Measurements from ENCODE around the gene CATSPER4.
A peak's percentile ranks its signal among the peaks of the same experiment; 100 is the strongest.

The CATSPER4 gene

DNA sequence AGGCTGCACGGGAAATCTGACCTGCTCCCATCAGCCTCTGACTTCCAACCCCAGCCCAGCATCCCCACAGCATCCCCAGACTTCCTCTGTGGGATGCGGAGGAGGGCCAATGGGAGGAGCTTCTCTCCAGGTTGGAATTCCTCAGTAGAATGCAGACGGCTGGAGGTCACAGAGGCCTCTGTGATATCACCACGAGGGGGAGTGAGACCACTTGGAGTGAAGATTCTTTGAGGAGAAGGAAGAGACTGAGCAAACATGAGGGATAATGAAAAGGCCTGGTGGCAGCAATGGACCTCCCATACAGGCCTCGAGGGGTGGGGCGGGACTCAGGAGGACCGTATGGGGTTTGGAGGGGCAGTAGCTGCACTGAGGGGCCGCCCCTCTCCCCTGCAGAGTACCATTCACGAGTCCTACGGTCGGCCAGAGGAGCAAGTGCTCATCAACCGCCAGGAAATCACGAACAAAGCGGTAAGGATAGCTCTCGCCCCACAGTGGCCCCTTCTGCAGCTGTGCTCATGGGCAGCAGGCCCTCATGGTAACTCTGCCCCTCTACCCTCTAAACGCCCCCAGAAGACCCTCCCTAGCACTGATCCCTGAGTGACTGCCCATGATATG lies at the start of gene CATSPER4:
Gene CATSPER4, plus strand, starts transcription at position 230 of the 615 bp plus-strand sequence. Its CDS starts 26 bp downstream, at position 256.
- no peak for DNase-seq

DNA sequence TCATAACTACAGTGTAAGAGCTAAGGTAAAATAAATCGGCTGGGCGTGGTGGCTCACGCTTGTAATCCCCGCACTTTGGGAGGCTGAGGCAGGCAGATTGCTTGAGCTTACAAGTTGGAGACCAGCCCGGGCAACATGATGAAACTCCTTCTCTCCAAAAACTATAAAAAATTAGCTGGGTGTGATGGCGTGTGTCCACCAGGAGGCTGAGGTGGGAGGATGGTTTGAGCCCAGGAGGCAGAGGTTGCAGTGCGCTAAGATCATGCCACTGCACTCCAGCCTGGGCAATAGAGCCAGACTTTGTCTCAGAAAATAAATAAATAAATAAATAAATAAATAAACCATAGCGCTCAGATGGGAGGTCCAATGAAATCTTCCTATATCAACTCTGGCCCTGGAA lies 48.2 kb upstream of the CATSPER4 start:
- no peak for DNase-seq

DNA sequence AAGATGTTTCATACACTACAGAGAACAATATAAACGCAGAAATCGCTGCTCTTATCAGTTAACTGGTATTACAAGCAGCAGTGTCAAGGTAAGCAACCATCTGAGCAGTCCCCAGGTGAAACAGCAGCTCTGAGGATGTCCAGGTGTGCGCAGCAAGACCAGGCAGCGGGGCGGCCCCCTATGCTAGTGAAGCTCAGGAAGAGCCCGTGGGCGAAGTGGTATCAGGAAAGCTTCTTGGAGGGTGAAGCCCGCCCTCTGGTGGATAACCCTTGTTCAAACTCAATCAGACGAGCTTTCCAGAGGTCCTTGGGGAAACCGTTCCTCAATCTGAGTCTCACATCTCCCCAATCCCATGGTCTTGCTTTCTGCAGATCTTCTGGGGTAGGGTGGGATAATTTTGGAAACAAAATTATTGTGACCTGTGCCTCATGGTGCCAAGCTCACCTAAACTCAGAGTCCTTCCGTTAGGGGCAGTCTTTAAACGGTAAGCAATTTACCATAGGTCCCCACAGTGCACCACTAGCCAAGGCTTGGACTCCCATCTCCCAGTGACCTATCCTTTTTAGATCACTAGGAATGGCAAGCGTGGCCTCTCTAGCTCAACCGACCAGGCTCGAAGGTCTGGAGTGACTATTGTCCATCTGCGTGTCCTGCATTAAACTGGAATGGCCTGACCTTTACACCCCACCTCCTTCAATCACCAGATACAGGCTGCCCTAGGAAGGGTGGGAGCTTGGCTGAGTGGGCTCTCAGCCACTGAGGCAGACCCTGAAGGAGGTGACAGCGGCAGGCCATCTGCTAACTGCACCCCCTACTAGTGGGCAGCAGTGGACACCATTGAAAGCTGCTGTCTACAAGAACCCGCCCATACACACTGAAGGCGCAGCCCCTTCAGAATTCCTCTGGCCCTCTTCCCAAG lies 45.1 kb upstream of the CATSPER4 start:
- DNase-seq: peak; percentile 62

DNA sequence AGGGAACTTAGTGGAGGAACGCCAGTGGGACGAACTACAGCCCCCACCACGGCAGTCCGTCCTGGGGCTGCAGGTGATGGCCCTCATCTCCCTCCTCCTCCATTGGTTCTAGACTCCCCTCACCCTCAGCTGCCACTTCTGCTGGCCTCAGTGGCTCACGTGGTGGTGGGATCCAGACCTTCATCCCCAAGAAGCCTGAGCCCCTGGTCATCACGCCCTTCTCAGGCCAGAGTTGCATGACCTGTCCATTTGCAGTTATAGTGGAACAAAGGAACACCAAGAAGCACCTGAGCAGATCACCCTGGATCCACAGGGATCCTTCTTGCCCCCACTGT lies 44.5 kb upstream of the CATSPER4 start:
- DNase-seq: no peak

DNA sequence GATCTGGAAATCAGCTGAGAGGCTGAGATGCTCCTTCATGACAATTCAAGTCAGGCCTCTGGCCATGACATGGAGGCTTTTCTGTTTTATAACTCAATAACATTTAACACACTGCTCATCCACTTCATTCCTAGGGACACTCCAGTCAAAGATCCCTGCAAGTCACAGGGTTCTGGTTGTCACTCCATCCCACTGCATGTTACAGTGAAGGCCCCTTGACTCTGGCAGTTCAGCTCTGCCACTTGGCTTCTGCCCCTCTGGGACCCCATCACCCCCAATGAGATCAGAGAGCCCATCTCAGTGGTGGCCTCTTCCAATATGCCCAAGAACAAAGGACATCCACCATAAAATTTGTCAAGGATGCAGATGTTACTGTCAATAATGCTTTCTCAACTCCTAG lies 41.5 kb upstream of the CATSPER4 start:
- no peak for DNase-seq

DNA sequence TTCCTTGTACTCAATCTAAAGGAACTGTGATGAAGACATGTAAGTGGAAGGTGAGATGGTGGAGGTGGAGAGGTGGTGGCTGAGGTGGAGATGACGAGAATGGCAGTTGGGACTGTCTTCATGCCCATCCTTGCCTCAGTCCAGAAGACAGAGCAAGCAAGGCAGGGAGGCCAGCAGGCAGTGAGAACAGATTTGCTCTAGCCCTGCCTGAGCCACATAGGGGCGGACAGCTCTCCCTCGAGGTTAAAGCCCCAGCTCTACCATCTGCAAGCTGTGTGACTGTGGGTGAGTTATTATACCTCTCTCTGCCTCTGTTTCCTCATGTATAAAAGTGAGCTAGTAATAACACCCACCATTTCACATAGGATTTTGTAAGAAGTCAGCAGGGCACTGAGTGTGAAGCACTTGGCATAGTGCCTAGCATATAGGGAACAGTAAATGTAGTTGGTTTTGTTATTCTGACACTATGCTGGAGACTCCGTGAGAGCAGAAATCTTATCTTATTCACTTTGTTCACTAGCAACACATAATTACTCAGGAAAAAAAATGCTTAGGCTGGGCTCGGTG lies 36.4 kb upstream of the CATSPER4 start:
- no peak for DNase-seq

DNA sequence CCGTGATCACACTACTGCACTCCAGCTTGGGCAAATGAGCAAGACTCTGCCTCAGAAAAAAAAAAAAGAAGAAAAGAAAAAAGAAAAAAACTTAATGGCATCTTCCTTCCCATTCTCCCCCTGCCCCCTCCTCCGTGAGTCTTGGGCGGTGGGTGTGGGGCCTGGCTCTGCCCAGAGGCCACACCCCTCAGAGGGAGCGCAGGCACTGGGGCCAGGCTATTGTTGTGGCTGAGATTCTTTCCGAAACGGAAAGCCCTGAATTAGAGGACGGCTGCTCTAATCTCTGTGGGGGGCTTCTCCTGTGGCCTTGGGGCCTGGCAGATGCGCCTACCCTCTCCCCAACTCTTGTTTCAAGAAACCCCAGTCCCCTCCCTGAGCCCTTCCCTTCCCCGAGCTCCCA lies 35.7 kb upstream of the CATSPER4 start:
- DNase-seq: no peak

DNA sequence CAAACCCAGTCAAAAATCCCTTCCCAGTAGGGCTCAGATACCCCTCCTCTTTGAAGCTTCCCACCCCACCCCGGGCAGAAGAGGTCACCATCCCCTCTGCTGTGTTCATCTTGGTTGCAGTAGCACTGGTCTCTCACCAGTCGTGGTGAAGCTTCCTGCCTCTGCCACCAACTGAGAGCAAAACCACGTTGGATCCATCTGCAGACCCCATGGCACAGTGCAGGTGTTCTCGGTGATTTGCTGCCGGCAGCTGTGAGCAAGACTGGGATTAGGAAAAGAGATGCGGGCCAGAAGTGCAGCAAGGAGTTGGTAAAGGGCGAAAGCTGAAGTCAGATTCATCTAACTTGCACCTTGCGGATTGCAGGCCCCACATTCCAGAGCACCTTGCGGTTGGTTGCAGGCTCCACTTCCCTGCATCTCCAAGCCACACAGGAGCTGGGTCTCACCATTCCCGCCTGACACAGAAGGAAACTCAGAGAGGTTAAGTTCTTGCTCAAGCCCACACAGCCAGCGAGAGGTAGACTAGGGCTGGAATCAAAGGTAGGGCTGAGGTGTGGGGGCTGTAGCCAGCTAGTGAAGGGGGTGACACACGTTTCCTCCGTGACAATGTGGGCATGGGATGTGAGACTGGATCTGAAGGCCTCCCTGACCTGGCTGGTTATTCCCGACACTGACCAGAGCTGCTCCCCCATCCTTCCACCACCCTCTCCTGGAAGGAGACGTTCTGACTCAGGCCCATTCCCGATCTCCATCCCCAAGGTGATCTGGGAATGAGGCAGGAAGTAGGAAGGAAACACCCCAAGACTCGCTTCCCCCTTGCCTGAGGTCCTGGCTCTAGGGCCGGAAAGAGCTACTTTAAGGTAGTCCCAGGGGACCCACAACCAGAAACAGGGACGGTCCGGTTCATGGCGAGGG lies 34.8 kb upstream of the CATSPER4 start:
- DNase-seq: no peak

DNA sequence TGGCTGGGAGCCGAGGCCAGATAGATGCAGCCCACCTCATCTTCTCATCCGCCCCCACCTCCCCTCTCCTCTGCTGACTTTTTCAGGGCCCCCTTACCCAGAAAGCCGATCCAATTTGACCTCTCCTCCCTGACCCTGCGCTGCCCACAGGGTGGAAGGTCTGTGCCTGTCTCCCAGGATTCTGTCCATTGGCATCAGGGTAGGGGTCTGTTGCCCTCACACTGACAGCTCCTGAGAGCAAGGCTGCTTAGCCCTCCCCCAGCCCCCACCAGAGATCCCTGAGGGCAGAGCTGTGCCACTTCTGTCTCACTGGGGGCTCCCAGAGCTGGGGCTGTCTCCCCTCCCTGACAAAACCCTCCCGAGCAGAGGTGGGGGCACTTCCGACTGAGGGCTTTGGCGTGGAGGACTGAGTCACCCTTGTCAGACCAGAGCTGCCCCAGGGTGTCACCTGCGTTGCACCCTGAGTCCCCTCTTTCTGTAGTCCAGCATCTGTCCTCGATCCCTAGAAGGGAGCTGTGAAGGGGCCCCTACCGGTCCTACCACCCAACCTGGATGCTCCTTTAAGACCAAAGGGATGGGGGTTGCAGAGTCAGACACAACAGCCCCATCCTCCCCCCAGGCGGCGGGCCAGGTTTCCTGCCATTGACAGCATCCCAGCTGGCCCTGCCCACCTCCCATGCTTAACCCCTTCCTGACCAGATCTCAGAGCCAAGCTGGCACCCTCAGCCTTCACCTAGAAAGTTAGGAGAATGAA lies 33.9 kb upstream of the CATSPER4 start:
- no peak for DNase-seq

DNA sequence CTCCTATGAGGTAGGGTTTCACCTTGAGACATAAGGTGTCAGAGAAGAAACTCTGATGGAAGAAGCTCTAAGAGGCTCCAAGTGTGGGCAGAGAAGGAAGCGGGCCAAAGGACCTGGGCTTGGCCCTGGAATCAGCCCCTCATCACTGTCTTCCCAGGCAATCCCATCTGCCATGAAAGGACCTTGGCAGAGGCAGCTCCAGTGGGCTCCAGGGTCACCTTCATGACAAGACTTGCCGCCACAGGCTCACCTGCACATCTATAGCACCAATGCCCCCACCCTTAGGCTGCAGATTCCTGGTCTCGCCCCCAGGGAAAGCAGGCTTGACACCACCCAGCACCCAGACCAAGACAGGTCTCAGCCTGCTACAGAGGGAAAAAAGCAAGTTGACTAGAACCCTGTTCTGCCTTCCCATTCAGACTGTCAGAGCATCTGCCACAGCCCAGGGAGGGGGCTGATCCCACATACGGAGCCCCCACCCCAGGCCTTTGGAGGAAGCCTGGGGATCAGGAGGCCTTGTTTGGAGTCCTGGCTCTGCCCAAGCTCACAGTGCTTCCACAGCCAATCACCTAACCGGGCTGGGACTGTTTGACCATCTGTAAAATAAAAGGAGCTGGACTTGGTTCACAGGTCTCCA lies 32.0 kb upstream of the CATSPER4 start:
- DNase-seq: no peak

DNA sequence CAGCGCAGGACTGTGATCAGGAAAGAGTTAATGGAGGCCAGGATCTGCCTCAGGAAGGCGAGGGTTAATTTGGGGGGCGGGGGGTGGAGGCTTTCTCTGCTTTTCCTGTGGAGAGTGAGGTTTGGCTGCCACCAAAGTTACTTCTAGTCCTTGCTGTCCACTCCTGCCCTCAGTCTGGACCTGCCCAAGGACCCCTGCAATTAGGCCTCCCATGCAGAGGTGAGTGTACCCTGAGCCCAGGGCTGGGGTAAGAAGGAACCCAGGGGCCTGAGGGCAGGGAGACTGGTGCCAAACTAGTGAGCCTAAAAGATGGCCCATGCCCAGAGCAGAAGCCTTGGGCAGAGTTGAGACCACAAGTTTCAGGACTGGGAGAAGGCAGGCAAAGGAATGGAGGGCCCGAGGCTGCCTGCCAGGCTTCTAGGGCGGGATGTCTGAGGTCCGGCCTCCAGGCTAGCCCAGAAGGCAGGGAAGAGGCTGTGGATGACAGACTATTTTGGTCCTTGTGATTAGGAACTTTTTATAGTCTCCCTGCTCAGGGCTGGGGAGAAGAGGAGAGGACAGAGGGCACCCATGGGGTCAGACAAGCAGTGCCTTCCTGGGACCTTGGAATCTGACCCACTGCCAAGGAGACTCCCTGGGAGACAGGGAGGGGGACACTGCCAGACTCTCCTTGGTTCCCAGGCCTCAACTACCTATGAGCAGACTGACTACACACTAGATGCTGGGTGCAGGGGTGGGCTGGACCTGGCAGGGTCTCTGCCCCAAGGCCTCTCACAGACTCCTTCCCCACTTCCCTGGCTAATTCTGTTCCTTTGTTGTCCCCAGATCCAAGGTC lies 31.3 kb upstream of the CATSPER4 start, which contains the start of gene FAM110D:
Gene FAM110D, plus strand, starts transcription at position 172 of the 835 bp plus-strand sequence. CDS start 2,213 bp downstream, outside the sequence.
- no peak for DNase-seq

DNA sequence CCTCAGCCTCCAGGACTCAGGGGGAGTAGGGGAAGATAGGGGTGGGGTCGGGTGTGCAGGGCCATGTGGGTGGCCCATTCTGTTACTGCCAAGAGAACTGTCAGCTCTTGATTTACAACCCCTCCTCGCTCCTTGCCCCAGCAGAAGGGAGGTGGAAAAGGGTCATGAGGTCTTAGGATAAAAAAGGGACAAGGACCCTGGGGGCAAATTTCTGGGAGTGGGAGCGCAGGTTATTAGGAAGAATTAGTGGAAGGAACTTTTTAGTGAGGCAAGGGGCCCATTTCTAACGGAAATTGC lies 30.7 kb upstream of the CATSPER4 start:
- no peak for DNase-seq

DNA sequence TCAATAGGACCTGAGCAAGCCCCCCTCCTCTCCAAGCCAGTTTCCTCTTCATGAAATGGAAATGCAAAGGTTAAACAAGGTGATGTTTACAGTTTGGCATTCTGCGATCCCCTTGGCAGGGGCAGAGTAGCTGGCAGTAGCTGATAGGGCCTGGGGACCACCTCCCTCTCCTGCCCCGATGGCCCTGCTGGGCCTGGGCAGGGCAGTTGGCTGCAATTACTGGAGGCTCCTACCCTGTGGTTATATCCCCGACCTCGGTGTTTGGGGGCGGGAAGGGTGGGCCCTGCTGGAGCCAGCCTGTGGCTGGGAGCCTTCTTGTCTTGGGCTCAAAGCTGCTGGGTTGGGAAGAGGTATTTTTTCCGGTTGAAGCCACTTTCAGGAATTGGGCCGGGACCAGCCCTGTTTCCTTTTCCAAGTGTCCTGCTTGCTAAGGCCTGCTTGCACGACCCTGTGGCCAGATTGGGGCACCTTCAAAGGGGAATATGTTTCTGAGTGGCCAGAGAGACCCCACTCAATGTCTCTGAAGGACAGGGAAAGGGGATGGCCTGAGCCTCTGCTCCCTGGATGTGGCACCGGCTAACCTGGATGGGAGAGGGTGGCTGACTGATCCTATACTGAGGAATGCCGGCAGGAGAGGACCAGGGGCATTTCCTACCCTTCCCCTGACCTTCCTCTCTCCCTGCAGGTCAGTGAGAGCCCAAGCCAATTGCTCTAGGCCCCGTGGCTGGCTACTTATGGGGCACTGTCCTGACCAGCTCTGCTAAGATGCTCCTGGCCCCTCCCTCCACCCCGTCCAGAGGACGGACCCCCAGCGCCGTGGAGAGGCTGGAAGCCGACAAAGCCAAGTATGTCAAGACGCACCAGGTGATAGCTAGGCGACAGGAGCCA lies 29.6 kb upstream of the CATSPER4 start:
- DNase-seq: no peak

DNA sequence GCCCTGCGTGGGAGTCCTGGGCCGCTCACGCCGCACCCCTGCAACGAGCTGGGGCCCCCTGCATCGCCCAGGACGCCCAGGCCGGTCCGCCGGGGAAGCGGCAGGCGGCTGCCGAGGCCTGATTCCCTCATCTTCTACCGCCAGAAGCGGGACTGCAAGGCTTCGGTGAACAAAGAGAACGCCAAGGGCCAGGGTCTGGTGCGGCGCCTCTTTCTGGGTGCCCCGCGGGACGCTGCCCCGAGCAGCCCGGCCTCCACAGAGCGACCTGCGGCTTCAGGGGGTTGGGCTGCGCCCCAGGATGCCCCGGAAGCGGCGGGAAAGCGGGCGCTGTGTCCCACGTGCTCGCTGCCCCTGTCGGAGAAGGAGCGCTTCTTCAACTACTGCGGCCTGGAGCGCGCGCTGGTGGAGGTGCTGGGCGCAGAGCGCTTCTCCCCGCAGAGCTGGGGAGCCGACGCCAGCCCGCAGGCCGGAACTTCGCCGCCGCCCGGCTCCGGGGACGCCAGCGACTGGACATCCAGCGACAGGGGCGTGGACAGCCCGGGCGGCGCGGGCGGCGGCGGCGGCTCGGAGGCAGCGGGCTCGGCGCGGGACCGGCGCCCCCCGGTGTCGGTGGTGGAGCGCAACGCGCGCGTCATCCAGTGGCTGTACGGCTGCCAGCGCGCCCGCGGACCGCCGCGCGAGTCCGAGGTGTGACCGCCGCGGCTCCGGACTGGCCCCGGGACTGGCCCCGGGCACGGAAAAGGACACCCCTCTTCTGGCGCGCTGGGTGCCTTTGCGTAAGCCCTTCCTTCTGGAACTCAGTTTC lies 28.8 kb upstream of the CATSPER4 start:
- DNase-seq: peak; percentile 52

DNA sequence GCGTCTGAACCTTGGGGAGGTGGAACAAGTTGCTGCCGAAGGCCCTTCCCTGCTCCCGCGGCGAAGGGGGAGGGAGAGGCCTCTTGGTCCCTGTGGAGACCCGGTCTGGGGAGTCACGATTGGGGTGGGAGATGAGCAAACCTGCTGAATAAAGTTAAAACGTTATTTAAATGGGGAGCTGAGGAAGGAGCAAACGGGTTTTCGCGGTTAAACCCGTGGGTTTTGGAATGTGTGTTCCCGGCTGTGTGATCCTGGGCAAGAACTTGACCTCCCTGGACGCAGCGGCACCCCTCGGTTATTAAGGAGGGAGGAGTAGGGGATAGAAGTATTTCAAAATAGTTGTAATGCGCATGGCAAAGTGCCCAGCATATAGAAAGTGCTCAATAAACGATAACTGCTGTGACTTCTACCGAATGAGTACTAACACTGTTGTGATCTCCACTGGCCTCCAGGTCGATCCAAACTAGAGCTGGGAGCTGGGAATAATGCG lies 28.1 kb upstream of the CATSPER4 start:
- DNase-seq: no peak

DNA sequence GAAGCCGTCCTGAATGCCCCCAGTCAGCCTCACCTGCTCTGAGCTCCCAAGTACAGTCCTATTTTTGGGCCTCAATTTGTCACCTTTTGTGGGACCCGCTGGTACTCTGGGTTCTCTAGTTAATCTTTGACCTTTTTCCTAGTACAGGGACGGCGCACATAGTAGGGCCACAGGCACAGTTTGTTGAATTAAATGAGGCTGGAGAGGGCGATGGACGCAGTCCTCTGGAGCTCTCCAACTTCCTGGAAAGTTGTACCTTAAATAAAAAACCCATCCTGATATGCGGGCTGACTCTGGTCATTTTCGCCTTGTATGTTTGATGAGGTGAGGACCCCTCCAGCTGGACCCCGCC lies 26.7 kb upstream of the CATSPER4 start:
- no peak for DNase-seq

DNA sequence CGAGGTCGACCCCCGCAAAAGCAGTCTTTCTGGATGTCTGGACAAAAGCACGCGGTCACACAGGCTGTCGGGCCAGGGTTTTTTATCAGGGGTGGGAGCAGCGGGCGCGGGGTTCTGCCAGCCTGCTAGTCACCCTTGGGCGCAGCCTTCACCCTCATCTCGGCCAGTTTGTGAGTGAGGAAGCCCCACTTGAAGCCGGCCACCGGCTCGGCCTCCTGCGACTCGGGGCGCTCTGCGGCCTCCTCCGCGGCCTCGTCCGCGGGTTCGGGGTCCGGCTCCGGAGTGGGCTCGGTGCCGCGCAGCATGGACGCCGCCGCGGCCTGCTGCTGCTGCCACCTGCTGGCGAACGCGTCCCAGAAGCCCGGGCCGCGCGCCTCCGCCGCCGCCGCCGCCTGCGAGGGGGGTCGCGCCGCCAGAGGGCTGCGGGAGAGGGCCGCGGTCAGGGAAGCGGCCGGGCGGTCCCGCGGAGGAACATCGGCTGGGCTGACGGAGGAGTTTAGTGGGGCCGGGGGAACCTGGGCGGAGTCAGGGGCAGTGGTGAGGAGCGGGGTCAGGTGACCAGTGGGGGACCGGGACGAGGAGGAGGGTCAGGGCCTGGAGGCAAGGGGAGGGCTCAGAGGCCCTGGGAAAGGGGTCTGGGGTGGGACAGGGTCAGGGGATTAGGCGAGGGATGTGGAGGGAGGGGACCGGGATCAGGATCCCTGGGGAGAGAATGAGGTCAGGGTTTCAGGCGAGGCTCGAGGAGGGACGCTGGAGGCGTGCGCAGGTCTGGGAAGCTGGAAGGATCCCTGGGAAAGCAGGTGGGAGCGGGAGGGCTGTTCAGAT lies 26.2 kb upstream of the CATSPER4 start:
- DNase-seq: peak; percentile 15

Data from stimulated activated CD4-positive, alpha-beta T cell treated with anti-CD3 and anti-CD28 coated beads, Interleukin-1b, Interleukin-23, amount 100 ng/mL, for 48 hours (primary cell).